HEK293 (cell line): Measurements from ENCODE around the gene TDRD1.

Source experiments
- CTCF ChIA-PET: fragments of 350-600 bp; formaldehyde crosslinking; extraction: SDS; loops from one replicate; lab custom pipeline; 2021; ENCODE audit warnings: antibody characterized with exemption; lab: Yijun Ruan, JAX
- POLR2A ChIA-PET: fragments of 300-600 bp; formaldehyde crosslinking; extraction: SDS; loops from one replicate; lab custom pipeline; 2020; ENCODE audit warnings: antibody characterized with exemption, inconsistent platforms; lab: Yijun Ruan, JAX
- H3K27ac ChIP-seq: fragments of 200-500 bp; sonication (Bioruptor generic); 2 replicates; pipeline ENCODE4 v1.5.1; 2014; ENCODE audit warnings: low read depth, low read length, control low read depth, inconsistent platforms; ENCODE audit errors: extremely low read depth
- H3K36me3 ChIP-seq, 2 experiments: fragments of 200-500 bp in 1 of 2; sonication (Bioruptor generic) in 1 of 2; 1 replicate in 1 of 2; 2 replicates in 1 of 2; pipeline ENCODE4 v1.5.1; 2014 to 2017; ENCODE audit warnings: inconsistent platforms in 2 of 2, low read length in 2 of 2; ENCODE audit not compliant: control insufficient read depth in 2 of 2, insufficient read depth in 1 of 2
- H3K4me1 ChIP-seq: fragments of 200-500 bp; sonication (Bioruptor generic); 2 replicates; pipeline ENCODE4 v1.5.1; 2014; ENCODE audit warnings: mild to moderate bottlenecking, low read length, inconsistent platforms; ENCODE audit not compliant: control insufficient read depth, insufficient read depth
- H3K4me3 ChIP-seq: 2 replicates; pipeline ENCODE4 v1.5.1; 2011; ENCODE audit warnings: low read depth, mild to moderate bottlenecking, control low read depth, low read length, moderate library complexity
- H3K9me3 ChIP-seq: fragments of 200-500 bp; sonication (Bioruptor generic); 2 replicates; pipeline ENCODE4 v1.5.1; 2014; ENCODE audit warnings: low read depth, low read length, inconsistent platforms; ENCODE audit not compliant: control insufficient read depth, insufficient read depth
- KLF7 ChIP-seq: fragments of 450-650 bp; formaldehyde crosslinking; IDR thresholded peaks from 2 replicates; pipeline ENCODE4 v1.5.1; 2016; ENCODE audit warnings: missing biosample characterization, missing genetic modification characterization, borderline replicate concordance
- KLF9 ChIP-seq: fragments of 450-650 bp; formaldehyde crosslinking; IDR thresholded peaks from 2 replicates; pipeline ENCODE4 v1.5.1; 2016; ENCODE audit warnings: missing biosample characterization, missing genetic modification characterization, low read depth
- ZBTB1 ChIP-seq: fragments of 450-650 bp; formaldehyde crosslinking; IDR thresholded peaks from 2 replicates; pipeline ENCODE4 v1.5.1; 2016; ENCODE audit warnings: missing biosample characterization, missing genetic modification characterization
- ZBTB8A ChIP-seq: fragments of 450-650 bp; formaldehyde crosslinking; IDR thresholded peaks from 2 replicates; pipeline ENCODE4 v1.5.1; 2016; ENCODE audit warnings: missing biosample characterization, missing genetic modification characterization
- ZNF121 ChIP-seq: fragments of 450-650 bp; formaldehyde crosslinking; IDR thresholded peaks from 2 replicates; pipeline ENCODE4 v1.5.1; 2016; ENCODE audit warnings: missing biosample characterization, missing genetic modification characterization
- ZNF138 ChIP-seq: fragments of 450-650 bp; formaldehyde crosslinking; IDR thresholded peaks from 2 replicates; pipeline ENCODE4 v1.5.1; 2016; ENCODE audit warnings: missing biosample characterization, missing genetic modification characterization, borderline replicate concordance
- ZNF184 ChIP-seq: fragments of 450-650 bp; IDR thresholded peaks from 2 replicates; pipeline ENCODE4 v1.5.1; 2018; ENCODE audit warnings: missing biosample characterization, mild to moderate bottlenecking, missing genetic modification characterization
- ZNF221 ChIP-seq: fragments of 450-650 bp; formaldehyde crosslinking; IDR thresholded peaks from 2 replicates; pipeline ENCODE4 v1.5.1; 2017; ENCODE audit warnings: missing biosample characterization, missing genetic modification characterization, borderline replicate concordance
- ZNF366 ChIP-seq: fragments of 450-650 bp; formaldehyde crosslinking; conservative IDR thresholded peaks from 2 replicates; pipeline ENCODE4 v1.5.1; 2016; ENCODE audit warnings: missing biosample characterization, missing genetic modification characterization
- ZNF626 ChIP-seq: fragments of 450-650 bp; sonication (Bioruptor Pico); formaldehyde crosslinking; IDR thresholded peaks from 2 replicates; pipeline ENCODE4 v1.5.1; 2018; ENCODE audit warnings: missing biosample characterization, missing genetic modification characterization, inconsistent platforms
- ZNF692 ChIP-seq: fragments of 450-650 bp; formaldehyde crosslinking; IDR thresholded peaks from 2 replicates; pipeline ENCODE4 v1.5.1; 2016; ENCODE audit warnings: missing biosample characterization, missing genetic modification characterization
- ZNF707 ChIP-seq: fragments of 450-650 bp; formaldehyde crosslinking; IDR thresholded peaks from 2 replicates; pipeline ENCODE4 v1.5.1; 2016; ENCODE audit warnings: missing biosample characterization, missing genetic modification characterization
- ZNF837 ChIP-seq: fragments of 450-650 bp; formaldehyde crosslinking; IDR thresholded peaks from 2 replicates; pipeline ENCODE4 v1.5.1; 2016; ENCODE audit warnings: missing biosample characterization, missing genetic modification characterization
- ZSCAN30 ChIP-seq: fragments of 450-650 bp; IDR thresholded peaks from 2 replicates; pipeline ENCODE4 v1.5.1; 2018; ENCODE audit warnings: missing biosample characterization, mild to moderate bottlenecking, missing genetic modification characterization, moderate library complexity
- TF ChIP-seq, protein P1 (sequence below): fragments of 450-650 bp; formaldehyde crosslinking; IDR thresholded peaks from 2 replicates; pipeline ENCODE4 v1.5.1; 2016; ENCODE audit warnings: missing biosample characterization, missing genetic modification characterization
- TF ChIP-seq, protein P2 (sequence below): fragments of 450-650 bp; formaldehyde crosslinking; IDR thresholded peaks from 2 replicates; pipeline ENCODE4 v1.5.1; 2016; ENCODE audit warnings: missing biosample characterization, missing genetic modification characterization
- TF ChIP-seq, protein P3 (sequence below): fragments of 450-650 bp; formaldehyde crosslinking; IDR thresholded peaks from 2 replicates; pipeline ENCODE4 v1.5.1; 2016; ENCODE audit warnings: missing biosample characterization, missing genetic modification characterization

TDRD1 gene

DNA sequence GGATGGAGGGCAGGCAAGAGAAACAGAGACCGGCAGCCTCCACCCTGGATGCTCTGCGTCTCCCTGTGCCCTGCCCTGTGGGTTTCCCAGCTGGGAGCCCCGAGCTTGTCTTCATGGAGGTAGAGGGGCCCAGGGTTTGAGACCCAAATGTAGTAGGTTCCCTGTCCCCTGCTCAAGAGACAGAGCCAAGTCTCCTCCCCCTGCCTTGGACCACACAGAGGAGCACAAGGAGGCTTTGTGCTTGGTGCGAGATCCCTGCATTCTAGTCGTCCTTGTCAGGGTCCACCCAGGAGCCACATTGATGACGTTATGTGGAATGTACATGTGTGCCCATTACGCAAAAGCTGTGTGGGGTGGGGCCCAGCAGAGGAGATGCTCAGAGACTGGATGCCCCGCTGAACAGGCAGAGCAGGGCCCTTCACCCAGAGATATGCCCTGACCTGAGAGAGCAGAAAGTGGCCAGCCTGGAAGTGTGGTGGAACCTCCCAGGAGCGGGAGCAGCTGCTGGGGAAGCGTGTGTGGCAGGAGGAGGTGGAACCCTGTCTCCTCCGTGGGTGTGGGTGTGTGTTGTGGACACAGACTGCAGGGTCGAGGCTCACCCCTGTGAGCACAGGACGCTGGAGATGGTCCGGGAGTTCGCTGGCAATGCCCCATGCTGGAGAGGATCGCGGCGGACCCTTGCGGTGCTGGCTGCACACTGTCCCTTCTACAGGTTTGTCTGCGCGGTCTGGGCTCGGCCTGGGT lies 99.2 kb downstream of the TDRD1 start:
- Histone ChIP-seq H3K4me1 (no peaks in the 10 kb centered on the region), H3K27ac (no peak overlapping the region), H3K9me3 (no peaks in the 10 kb centered on the region), H3K4me3 (no peak overlapping the region), H3K36me3 (no peaks in the 10 kb centered on the region)
- TF ChIP-seq ZBTB8A (tag by site-specific recombination) (no peak), ZNF366 (tag by site-specific recombination) (no peak), ZNF138 (tag by site-specific recombination) (no peak), ZNF692 (tag by site-specific recombination) (no peak), ZNF184 (tag by site-specific recombination) (no peak), ZBTB1 (tag by site-specific recombination) (no peak), ZSCAN30 (tag by site-specific recombination) (no peak)
- TF ChIP-seq, protein P1, sequence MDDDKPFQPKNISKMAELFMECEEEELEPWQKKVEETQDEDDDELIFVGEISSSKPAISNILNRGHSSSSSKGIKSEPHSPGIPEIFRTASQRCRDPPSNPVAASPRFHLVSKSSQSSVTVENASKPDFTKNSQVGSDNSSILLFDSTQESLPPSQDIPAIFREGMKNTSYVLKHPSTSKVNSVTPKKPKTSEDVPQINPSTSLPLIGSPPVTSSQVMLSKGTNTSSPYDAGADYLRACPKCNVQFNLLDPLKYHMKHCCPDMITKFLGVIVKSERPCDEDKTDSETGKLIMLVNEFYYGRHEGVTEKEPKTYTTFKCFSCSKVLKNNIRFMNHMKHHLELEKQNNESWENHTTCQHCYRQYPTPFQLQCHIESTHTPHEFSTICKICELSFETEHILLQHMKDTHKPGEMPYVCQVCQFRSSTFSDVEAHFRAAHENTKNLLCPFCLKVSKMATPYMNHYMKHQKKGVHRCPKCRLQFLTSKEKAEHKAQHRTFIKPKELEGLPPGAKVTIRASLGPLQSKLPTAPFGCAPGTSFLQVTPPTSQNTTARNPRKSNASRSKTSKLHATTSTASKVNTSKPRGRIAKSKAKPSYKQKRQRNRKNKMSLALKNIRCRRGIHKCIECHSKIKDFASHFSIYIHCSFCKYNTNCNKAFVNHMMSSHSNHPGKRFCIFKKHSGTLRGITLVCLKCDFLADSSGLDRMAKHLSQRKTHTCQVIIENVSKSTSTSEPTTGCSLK, result no peak
- TF ChIP-seq, protein P2, sequence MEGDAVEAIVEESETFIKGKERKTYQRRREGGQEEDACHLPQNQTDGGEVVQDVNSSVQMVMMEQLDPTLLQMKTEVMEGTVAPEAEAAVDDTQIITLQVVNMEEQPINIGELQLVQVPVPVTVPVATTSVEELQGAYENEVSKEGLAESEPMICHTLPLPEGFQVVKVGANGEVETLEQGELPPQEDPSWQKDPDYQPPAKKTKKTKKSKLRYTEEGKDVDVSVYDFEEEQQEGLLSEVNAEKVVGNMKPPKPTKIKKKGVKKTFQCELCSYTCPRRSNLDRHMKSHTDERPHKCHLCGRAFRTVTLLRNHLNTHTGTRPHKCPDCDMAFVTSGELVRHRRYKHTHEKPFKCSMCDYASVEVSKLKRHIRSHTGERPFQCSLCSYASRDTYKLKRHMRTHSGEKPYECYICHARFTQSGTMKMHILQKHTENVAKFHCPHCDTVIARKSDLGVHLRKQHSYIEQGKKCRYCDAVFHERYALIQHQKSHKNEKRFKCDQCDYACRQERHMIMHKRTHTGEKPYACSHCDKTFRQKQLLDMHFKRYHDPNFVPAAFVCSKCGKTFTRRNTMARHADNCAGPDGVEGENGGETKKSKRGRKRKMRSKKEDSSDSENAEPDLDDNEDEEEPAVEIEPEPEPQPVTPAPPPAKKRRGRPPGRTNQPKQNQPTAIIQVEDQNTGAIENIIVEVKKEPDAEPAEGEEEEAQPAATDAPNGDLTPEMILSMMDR (tag by site-specific recombination), result no peak
- ChIA-PET POLR2A (no interaction called here), CTCF (interaction anchor here (0.6 to 1.0 kb wide), 3 partner anchors 20 to 103 kb away, joined by 3 read pairs; no protein-coding TSS in a partner anchor)

DNA sequence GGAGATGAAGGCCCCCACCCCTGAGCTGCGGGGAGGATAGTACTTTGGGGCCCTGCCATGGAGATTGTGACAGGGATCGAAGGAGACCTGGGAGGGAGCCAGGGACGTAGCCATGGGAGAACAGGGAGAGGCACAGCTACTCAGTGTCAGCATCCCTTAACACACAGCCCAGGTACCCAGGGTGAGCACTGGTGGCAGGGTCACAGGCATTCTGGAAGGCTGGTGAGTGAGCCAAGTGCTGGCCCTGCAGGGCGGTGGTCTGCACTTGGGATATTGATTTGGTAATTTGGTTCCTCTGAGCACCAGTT lies 99.7 kb downstream of the TDRD1 start:
- Histone ChIP-seq H3K27ac (no peak overlapping the region), H3K4me1 (no peaks in the 10 kb centered on the region), H3K9me3 (no peaks in the 10 kb centered on the region), H3K4me3 (no peak overlapping the region)
- ChIA-PET POLR2A (no interaction called here), CTCF (interaction anchor here (0.7 kb wide), 1 partner anchor 818 kb away, joined by 3 read pairs; no protein-coding TSS in a partner anchor)
- TF ChIP-seq ZNF707 (tag by site-specific recombination), result no peak
- TF ChIP-seq, protein P3, sequence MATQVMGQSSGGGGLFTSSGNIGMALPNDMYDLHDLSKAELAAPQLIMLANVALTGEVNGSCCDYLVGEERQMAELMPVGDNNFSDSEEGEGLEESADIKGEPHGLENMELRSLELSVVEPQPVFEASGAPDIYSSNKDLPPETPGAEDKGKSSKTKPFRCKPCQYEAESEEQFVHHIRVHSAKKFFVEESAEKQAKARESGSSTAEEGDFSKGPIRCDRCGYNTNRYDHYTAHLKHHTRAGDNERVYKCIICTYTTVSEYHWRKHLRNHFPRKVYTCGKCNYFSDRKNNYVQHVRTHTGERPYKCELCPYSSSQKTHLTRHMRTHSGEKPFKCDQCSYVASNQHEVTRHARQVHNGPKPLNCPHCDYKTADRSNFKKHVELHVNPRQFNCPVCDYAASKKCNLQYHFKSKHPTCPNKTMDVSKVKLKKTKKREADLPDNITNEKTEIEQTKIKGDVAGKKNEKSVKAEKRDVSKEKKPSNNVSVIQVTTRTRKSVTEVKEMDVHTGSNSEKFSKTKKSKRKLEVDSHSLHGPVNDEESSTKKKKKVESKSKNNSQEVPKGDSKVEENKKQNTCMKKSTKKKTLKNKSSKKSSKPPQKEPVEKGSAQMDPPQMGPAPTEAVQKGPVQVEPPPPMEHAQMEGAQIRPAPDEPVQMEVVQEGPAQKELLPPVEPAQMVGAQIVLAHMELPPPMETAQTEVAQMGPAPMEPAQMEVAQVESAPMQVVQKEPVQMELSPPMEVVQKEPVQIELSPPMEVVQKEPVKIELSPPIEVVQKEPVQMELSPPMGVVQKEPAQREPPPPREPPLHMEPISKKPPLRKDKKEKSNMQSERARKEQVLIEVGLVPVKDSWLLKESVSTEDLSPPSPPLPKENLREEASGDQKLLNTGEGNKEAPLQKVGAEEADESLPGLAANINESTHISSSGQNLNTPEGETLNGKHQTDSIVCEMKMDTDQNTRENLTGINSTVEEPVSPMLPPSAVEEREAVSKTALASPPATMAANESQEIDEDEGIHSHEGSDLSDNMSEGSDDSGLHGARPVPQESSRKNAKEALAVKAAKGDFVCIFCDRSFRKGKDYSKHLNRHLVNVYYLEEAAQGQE (tag by site-specific recombination), result no peak
- TF ChIP-seq ZNF221 (tag by site-specific recombination), result no peak
- no peak for TF ChIP-seq ZNF837 (tag by site-specific recombination)
- no peak for TF ChIP-seq ZNF626 (tag by site-specific recombination)
- no peak for TF ChIP-seq ZNF121
- TF ChIP-seq KLF7, result no peak
- no peak for TF ChIP-seq KLF9
- TF ChIP-seq, all 188 proteins: peak for 0
- H3K36me3 ChIP-seq, result no peaks in the 10 kb centered on the region
